ENCODE results near the gene PDE6B.

GRCh38 chr4:626201-627091, 1.1 kb downstream of the PDE6B start:
- no peak for TF ChIP-seq CTCF (conservative IDR thresholded peaks at IDR 0.05)
- TF ChIP-seq ZFX (IDR thresholded peaks at IDR 0.05), result no peak

Measured in C4-2B (cell line).